HG03135 (cell line): ENCODE data around the gene ACTR8.

Source experiments
- ATAC-seq: cut with Tn5 transposase; IDR thresholded peaks from one replicate; pipeline ENCODE4 v1.9.1; 2021; ENCODE audit warnings: mild to moderate bottlenecking, moderate library complexity; ENCODE audit not compliant: unreplicated experiment

ACTR8 gene

GRCh38 chr3:53836084-53836872 lies 45.7 kb downstream of the ACTR8 start:
- ATAC-seq: no peak

- no peak for ATAC-seq
Observed at GRCh38 chr3:53835257-53835656, 46.7 kb downstream of the ACTR8 start.

GRCh38 chr3:53834429-53835095 lies 47.4 kb downstream of the ACTR8 start:
- ATAC-seq: no peak

GRCh38 chr3:53833700-53834099 lies 48.3 kb downstream of the ACTR8 start:
- no peak for ATAC-seq

GRCh38 chr3:53833053-53833645 lies 48.8 kb downstream of the ACTR8 start:
- ATAC-seq: no peak

- ATAC-seq: no peak
Observed at GRCh38 chr3:53830944-53831343, 51.0 kb downstream of the ACTR8 start.

GRCh38 chr3:53829605-53830004 lies 52.3 kb downstream of the ACTR8 start:
- ATAC-seq: no peak

GRCh38 chr3:53828581-53828980 lies 53.4 kb downstream of the ACTR8 start:
- ATAC-seq: no peak

- no peak for ATAC-seq
Observed at GRCh38 chr3:53826048-53826447, 55.9 kb downstream of the ACTR8 start.

- ATAC-seq: no peak
Observed at GRCh38 chr3:53824795-53825194, 57.2 kb downstream of the ACTR8 start.

GRCh38 chr3:53823956-53824657 lies 57.8 kb downstream of the ACTR8 start:
- ATAC-seq: no peak

- no peak for ATAC-seq
Observed at GRCh38 chr3:53823026-53823955, 58.7 kb downstream of the ACTR8 start.

GRCh38 chr3:53822331-53822741 lies 59.6 kb downstream of the ACTR8 start:
- no peak for ATAC-seq

GRCh38 chr3:53821631-53822121 lies 60.3 kb downstream of the ACTR8 start:
- ATAC-seq: no peak

- no peak for ATAC-seq
Observed at GRCh38 chr3:53820756-53821580, 61.0 kb downstream of the ACTR8 start.

- ATAC-seq: no peak
Observed at GRCh38 chr3:53820084-53820483, 61.9 kb downstream of the ACTR8 start.

- ATAC-seq: no peak
Observed at GRCh38 chr3:53819163-53819868, 62.6 kb downstream of the ACTR8 start.
